Progenitor cell of endocrine pancreas (in vitro differentiated cells): ENCODE results near the gene UBL3. TPM values are rescaled to one million over a fixed set of nuclear protein-coding genes. Genes with fewer than 3 reads are reported as not detected.

ENCODE experiments used
- DNase-seq: peaks from one replicate; pipeline ENCODE4 v3.0.0; 2021; ENCODE audit warnings: low spot score; ENCODE audit not compliant: unreplicated experiment
- H3K27ac Mint-ChIP-seq: 2 replicates; pipeline ENCODE4 v1.8.0; 2021; ENCODE audit warnings: mild to moderate bottlenecking, moderate library complexity, mixed read lengths
- H3K27me3 Mint-ChIP-seq: 2 replicates; pipeline ENCODE4 v1.8.0; 2021; ENCODE audit warnings: mixed read lengths
- H3K36me3 Mint-ChIP-seq: 2 replicates; pipeline ENCODE4 v1.8.0; 2022; ENCODE audit warnings: mixed read lengths; ENCODE audit not compliant: insufficient read depth
- H3K4me1 Mint-ChIP-seq: 2 replicates; pipeline ENCODE4 v1.8.0; 2021; ENCODE audit warnings: low read depth, mixed read lengths
- H3K4me3 Mint-ChIP-seq: 2 replicates; pipeline ENCODE4 v1.8.0; 2021; ENCODE audit warnings: low read depth, mild to moderate bottlenecking, moderate library complexity, mixed read lengths
- H3K9me3 Mint-ChIP-seq: 2 replicates; pipeline ENCODE4 v1.8.0; 2021; ENCODE audit warnings: low read depth, mixed read lengths
- long read RNA-seq: library from polyadenylated mRNA; unstranded; transcript quantifications from one replicate; pipeline ENCODE4 v2.0.0, GENCODE V29; 2020
- total RNA-seq: library from RNA; stranded (reverse); gene quantifications from 2 replicates; pipeline ENCODE4 v1.2.1, GENCODE V29; 2021
- TF ChIP-seq, protein P1 (sequence below): fragments of 200-600 bp; sonication (generic); IDR thresholded peaks from one replicate; pipeline ENCODE4 v1.5.0; 2021; ENCODE audit warnings: antibody characterized with exemption, mild to moderate bottlenecking; ENCODE audit not compliant: unreplicated experiment

Gene UBL3
- total RNA-seq, result 33.6 and 36.0 TPM in 2 replicates
- long read RNA-seq, full-length matches to known transcripts, result 46 of 53 reads
- long read RNA-seq, partial matches to known transcripts, result 5 of 53 reads
- long read RNA-seq, other reads (novel, unspliced or antisense), result 2 of 53 reads

DNA sequence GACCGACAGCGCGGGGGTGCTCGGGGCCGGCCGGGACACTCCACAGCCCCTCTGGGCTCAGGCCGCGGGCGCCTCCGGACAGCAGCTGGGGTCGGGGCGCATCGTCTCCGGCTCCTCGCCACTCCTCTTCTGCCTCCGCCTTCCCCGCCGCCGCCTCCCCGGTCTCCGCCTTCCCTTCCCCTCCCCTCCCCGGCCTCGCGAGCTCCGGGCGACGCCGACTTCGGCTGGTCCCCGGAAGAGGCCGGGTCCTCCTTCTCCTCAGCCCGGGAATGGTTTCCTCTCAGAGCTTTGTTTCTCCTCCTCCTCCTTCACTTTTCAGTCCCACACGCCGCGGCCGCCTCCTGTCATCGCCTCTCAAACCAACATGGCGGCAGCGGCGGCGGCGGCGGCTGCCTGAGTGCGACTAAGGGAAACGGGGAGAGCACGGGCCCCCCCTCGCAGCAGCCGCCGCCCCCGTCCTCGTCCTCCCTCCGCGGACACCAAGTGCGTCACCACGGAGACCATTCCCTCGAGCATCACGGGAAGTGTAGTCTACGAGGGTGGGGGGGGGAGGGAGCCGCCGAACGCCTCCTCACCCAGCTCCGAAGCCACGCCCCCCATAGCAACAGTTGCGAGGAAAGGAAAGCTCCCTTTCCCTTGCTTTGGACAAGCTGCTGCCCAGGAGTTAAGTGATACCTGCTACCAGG is at the start of gene UBL3:
UBL3 (minus strand) TSS at position 405 of the 686 bp plus-strand sequence. CDS start 1,079 bp downstream, outside the sequence.
- H3K36me3 Mint-ChIP-seq, result no peaks in the 10 kb centered on the region
- peak within 1 kb of the TSS; percentile 90 for H3K4me3 Mint-ChIP-seq
- peak within 1 kb of the TSS; percentile 99 for H3K27ac Mint-ChIP-seq
- no peaks in the 10 kb centered on the region for H3K27me3 Mint-ChIP-seq
- H3K4me1 Mint-ChIP-seq, result peaks cover 46% of the 10 kb centered on the region
- H3K9me3 Mint-ChIP-seq, result no peaks in the 10 kb centered on the region
- DNase-seq, result peak; percentile 87
- TF ChIP-seq, protein P1, sequence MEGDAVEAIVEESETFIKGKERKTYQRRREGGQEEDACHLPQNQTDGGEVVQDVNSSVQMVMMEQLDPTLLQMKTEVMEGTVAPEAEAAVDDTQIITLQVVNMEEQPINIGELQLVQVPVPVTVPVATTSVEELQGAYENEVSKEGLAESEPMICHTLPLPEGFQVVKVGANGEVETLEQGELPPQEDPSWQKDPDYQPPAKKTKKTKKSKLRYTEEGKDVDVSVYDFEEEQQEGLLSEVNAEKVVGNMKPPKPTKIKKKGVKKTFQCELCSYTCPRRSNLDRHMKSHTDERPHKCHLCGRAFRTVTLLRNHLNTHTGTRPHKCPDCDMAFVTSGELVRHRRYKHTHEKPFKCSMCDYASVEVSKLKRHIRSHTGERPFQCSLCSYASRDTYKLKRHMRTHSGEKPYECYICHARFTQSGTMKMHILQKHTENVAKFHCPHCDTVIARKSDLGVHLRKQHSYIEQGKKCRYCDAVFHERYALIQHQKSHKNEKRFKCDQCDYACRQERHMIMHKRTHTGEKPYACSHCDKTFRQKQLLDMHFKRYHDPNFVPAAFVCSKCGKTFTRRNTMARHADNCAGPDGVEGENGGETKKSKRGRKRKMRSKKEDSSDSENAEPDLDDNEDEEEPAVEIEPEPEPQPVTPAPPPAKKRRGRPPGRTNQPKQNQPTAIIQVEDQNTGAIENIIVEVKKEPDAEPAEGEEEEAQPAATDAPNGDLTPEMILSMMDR, result no peak

- H3K27me3 Mint-ChIP-seq, result no peaks in the 10 kb centered on the region
- DNase-seq, result no peak
- no peaks in the 10 kb centered on the region for H3K36me3 Mint-ChIP-seq
- H3K4me1 Mint-ChIP-seq, result peaks cover 31% of the 10 kb centered on the region
- no peak overlapping the region for H3K27ac Mint-ChIP-seq
- H3K9me3 Mint-ChIP-seq, result peaks cover 17% of the 10 kb centered on the region
- TF ChIP-seq, protein P1, result no peak
- no peak overlapping the region for H3K4me3 Mint-ChIP-seq
Measured at GRCh38 chr13:29897102-29897501, 46.7 kb upstream of the UBL3 start.

DNA sequence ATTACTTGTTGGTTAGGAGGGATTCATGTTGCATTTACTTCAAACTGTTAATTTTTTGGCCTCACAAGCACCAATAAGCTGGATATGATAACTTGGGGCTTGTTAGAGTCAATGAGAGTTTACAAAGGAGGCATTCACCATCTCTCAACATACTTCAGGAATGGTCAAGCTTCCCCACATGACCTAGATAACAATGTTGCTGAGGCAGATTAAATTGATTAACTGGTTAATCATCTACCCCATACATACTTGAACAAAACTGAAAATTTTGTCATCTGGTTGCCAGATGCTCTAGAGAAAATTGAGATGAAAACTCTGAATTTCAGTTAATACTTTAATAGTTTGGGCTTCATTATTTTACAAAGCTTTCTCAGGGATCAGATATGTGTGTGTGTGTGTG is 43.0 kb upstream of the UBL3 start:
- Mint-ChIP-seq H3K4me1 (peaks cover 32% of the 10 kb centered on the region), H3K27ac (no peak overlapping the region), H3K27me3 (no peaks in the 10 kb centered on the region), H3K4me3 (no peak overlapping the region), H3K9me3 (no peaks in the 10 kb centered on the region), H3K36me3 (no peaks in the 10 kb centered on the region)
- no peak for DNase-seq
- TF ChIP-seq, protein P1, result no peak

DNA sequence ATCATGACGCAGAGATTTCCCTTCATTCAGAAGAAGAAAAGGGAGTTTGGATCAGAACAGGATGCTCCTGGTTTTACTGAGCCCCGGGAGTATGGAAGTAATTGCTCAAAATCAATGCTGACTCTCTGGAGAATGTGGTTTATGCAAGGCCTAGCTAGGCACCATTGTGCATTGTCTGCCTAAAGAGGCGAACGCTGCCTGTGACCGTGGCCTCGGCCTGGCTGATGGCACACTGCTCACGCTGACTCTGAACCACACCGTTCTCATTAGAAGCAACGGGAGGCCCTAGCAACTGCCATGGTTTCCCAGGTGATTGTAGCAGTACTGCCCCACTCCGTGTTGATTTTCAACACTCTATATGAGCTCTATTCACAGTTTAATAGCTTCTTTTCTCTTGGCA is 41.7 kb upstream of the UBL3 start:
- Mint-ChIP-seq H3K27me3 (no peaks in the 10 kb centered on the region), H3K27ac (peak overlapping the region; percentile 93), H3K4me1 (peaks cover 41% of the 10 kb centered on the region), H3K4me3 (no peak overlapping the region), H3K36me3 (no peaks in the 10 kb centered on the region), H3K9me3 (no peaks in the 10 kb centered on the region)
- TF ChIP-seq, protein P1, result no peak
- no peak for DNase-seq

- no peaks in the 10 kb centered on the region for H3K9me3 Mint-ChIP-seq
- TF ChIP-seq, protein P1, result no peak
- no peaks in the 10 kb centered on the region for H3K27me3 Mint-ChIP-seq
- no peak overlapping the region for H3K4me3 Mint-ChIP-seq
- H3K27ac Mint-ChIP-seq, result no peak overlapping the region
- H3K4me1 Mint-ChIP-seq, result peaks cover 49% of the 10 kb centered on the region
- DNase-seq, result no peak
- H3K36me3 Mint-ChIP-seq, result no peaks in the 10 kb centered on the region
Measured at GRCh38 chr13:29889111-29889510, 38.7 kb upstream of the UBL3 start.
